GM12801 (cell line): ENCODE data around the gene SLX4.

Source experiments
- TF ChIP-seq, protein P1 (sequence below): IDR thresholded peaks from one replicate; pipeline ENCODE4 v1.5.1; 2011; ENCODE audit warnings: control low read depth; ENCODE audit not compliant: insufficient read length; ENCODE audit errors: extremely low read depth

SLX4 gene

DNA sequence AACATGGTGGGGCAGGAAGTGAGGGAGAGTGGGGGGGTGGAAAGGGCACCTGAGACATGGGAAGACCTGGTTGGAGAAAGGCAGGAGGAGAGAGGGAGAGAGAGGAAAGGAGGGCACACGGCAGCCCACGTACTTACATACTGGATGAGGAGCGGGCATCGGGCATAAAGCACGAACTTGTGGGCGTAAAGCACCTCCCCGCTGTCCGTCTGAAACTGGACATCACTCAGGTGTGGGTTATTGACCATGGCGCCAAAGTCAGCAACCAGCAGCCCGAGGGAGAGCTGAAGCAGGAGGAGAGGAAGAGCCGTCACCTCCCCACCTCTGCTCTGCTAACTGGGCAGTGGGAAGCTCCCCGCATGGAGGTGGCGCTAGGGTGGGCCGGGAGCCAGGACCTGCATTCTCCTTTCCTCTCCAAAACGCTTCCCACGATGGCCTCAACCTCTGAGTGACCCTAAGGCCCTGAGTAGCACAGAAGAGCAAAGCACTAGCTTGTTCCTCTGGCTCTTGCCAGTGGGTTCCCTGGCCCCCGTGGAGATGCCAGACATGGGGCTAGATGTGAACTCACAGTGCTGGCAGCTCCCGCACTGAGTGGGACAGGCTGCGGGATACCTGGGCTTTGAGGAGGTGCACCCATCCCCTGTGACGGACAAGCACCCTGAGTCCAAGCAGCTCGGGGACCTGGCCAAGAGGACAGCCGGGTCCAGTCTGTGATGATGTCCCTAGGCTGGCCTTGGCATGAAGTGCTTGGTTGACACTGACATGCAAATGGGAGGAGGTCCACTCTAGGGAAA, 16.9 kb downstream of the SLX4 start:
- TF ChIP-seq, protein P1, sequence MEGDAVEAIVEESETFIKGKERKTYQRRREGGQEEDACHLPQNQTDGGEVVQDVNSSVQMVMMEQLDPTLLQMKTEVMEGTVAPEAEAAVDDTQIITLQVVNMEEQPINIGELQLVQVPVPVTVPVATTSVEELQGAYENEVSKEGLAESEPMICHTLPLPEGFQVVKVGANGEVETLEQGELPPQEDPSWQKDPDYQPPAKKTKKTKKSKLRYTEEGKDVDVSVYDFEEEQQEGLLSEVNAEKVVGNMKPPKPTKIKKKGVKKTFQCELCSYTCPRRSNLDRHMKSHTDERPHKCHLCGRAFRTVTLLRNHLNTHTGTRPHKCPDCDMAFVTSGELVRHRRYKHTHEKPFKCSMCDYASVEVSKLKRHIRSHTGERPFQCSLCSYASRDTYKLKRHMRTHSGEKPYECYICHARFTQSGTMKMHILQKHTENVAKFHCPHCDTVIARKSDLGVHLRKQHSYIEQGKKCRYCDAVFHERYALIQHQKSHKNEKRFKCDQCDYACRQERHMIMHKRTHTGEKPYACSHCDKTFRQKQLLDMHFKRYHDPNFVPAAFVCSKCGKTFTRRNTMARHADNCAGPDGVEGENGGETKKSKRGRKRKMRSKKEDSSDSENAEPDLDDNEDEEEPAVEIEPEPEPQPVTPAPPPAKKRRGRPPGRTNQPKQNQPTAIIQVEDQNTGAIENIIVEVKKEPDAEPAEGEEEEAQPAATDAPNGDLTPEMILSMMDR = no peak

DNA sequence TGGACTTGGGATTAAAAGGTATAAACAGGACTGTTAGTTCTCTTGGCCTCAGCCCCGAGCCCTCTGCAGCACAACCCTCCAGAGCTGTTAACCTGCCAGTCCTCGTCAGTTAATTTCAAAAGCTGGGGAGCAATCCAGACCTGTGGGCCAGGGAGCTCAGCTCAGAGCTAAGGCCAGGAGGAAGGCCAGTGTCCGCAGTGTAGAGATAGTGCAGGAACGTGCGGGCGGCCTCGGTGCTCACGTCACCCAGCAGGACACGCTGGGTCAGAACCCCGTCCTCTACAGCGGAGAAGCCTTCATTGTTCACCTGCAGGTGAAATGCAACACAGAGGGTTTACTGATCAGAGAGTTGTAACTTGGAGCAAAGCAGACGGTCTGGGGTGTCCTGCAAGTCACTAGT, 18.8 kb downstream of the SLX4 start:
- TF ChIP-seq, protein P1 = no peak

DNA sequence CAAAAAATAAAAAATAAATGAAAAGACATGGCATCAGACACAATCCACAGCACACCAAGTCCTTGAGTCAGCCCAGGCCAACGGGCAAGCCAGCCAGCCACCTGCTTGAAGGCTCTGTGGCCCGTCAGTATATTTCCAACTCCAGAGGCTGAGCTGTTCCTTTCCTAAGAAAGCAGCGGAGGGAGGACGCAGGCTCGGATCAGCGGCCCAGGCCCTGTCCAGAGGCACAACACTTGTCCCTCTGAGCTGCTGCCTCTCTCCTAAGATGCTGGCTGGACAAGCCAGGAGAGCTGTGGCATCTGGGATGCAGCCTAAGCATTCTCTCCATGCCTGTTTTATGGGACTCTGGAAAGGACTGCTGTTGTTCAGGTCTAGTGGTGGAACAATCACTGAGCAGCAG, 19.4 kb downstream of the SLX4 start:
- TF ChIP-seq, protein P1 = no peak

DNA sequence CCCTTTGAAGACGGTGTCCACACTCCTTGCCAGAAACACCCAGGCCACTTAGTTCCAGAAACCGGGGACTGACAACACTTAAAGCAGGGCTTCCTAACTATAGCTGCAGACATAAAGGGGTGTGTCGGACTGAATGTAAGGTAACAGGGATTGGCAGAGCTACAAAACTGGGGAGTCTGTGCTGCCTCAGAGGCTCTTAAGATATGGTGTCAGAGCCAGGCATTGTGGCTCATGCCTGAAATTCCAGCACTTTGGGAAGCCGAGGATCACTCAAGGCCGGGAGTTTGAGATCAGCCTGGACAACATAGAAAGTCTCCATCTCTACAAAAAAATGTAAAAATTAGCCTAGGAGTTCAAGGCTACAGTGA, 20.0 kb downstream of the SLX4 start:
- TF ChIP-seq, protein P1 = no peak

DNA sequence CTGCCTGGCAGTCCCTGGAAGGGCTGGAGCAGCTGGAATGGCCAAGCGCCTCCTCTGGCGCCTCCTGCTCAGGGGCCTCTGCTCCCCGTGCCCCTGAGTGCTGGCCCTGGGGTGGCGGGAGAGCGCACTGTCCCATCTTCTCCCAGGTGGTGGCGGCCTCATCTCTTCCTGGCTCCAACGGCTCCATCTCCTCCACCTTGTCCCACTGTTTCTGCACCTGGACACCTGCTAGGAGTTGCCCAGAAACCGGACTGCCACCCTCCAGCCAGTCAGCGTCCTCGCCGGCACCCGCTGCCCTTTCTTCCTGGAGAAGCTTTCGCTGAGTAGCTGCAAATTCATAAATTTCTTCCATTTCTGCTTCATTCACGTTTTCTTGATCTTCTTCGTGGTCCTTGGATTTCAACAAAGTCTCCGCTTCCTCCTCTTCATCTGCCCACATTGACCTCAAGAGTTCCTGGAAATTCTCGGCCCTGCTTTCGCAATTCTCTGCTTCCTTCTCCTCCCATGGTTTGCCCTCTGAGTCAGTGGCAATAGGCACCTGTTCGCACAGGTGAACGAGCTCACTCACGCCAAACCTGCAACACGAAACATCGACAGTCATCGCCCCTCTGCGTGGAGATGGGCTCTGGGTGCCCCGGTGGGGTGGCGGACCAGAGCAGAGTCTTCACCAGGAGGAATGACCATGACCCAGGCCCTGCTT, 20.5 kb downstream of the SLX4 start:
- TF ChIP-seq, protein P1 = no peak

DNA sequence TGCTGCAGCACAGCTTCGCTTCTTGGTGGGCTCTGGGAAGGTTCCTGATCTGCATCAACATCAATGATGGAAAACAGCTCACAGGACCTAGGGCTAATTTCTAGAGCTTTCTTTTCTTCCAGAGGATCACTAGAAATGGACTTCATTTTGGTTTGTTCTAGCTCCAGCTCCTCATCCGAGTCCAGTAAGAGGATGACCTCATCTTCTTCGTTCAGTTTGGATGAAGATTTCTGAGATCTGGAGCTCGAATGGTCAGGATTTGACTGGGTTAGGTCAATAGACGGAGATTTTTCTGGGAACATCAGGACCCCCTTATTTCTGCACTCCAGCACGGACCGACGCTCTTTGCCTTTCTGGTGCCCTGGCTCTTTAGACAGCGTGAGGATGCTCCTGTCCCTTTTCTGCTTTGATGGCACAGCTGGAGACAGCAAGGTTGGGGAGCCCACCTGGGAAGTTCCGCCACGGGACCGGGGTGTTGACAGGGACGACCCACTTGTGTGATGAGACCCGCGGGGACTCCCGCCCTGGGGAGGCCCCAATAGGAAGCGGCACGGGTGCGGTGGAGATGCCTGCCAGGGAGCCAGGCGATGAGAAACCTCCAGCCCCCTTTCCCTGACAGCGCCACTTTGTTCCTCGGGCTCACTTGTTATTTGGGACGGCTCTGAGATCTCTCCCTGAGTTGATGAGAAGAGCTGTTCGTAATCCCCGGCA, 21.3 kb downstream of the SLX4 start:
- TF ChIP-seq, protein P1 = no peak

DNA sequence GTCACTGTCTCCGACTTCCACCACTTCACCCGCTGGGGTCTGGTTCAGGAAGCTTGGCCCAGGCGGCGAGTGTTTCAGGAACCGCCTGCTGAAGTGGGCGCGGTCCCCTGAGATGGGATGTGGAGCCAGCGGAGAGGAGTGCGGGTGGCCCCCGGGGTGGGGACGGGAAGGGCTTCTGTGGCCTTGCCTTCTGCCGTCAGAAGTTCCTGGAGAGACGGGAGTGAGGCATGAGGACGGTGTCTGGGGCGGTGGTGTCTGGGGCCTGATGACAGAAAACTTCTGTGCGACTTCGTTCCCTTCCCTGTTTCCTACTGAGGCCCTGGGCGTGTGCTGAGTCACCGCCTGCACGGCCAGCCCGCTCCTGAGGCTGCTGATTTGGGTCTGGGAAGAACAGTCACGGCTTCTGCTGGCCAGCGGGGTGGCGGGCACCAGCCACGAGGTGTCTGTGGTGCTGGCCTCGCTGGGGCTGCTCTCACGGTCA, 21.9 kb downstream of the SLX4 start:
- TF ChIP-seq, protein P1 = no peak
